ACC112 (cell line): Measurements from ENCODE around the gene TASOR2.
A peak's percentile ranks its signal among the peaks of the same experiment; 100 is the strongest.

Source experiments
- H2AFZ ChIP-seq: fragments of 200-600 bp; sonication (generic); one replicate; pipeline ENCODE4 v1.6.0; 2017; ENCODE audit warnings: antibody characterized with exemption, low read length; ENCODE audit not compliant: unreplicated experiment
- H3K27ac ChIP-seq: fragments of 200-600 bp; sonication (generic); 2 replicates; pipeline ENCODE4 v1.5.1; 2014; ENCODE audit warnings: low read depth, mild to moderate bottlenecking, antibody characterized with exemption, low read length, moderate library complexity
- H3K27me3 ChIP-seq: fragments of 200-600 bp; sonication (generic); 2 replicates; pipeline ENCODE4 v1.6.1; 2014; ENCODE audit warnings: mild to moderate bottlenecking, antibody characterized with exemption, low read length, moderate library complexity, mixed read lengths; ENCODE audit not compliant: insufficient read depth
- H3K36me3 ChIP-seq: fragments of 200-600 bp; sonication (generic); 2 replicates; pipeline ENCODE4 v1.6.1; 2016; ENCODE audit warnings: mild to moderate bottlenecking, antibody characterized with exemption, low read length, moderate library complexity, mixed read lengths; ENCODE audit not compliant: insufficient read depth
- H3K4me1 ChIP-seq: fragments of 200-600 bp; sonication (generic); one replicate; pipeline ENCODE4 v1.6.1; 2016; ENCODE audit warnings: low read length, mixed read lengths; ENCODE audit not compliant: insufficient read depth, unreplicated experiment, control insufficient read depth
- H3K4me3 ChIP-seq: fragments of 200-600 bp; sonication (generic); 2 replicates; pipeline ENCODE4 v1.5.1; 2014; ENCODE audit warnings: mild to moderate bottlenecking, low read depth, low read length
- H3K79me2 ChIP-seq: fragments of 200-600 bp; sonication (generic); one replicate; pipeline ENCODE4 v1.6.0; 2016; ENCODE audit warnings: low read length; ENCODE audit not compliant: control insufficient read depth, unreplicated experiment, insufficient read depth

The TASOR2 gene

GRCh38 chr10:5666841-5667630, 17.6 kb upstream of the TASOR2 start:
- Histone ChIP-seq H3K36me3 (no peaks in the 10 kb centered on the region), H3K79me2 (peaks cover 2% of the 10 kb centered on the region), H3K4me3 (peak overlapping the region; percentile 96), H3K4me1 (no peaks in the 10 kb centered on the region), H3K27me3 (0 out of 2 replicates have a peak, but pooled peaks cover 5% of the 10 kb centered on the region), H3K27ac (no peak overlapping the region), H2AFZ (peak overlapping the region; percentile 96)

- no peak overlapping the region for H3K27ac ChIP-seq
- H3K4me1 ChIP-seq: no peaks in the 10 kb centered on the region
- H3K79me2 ChIP-seq: peaks cover 2% of the 10 kb centered on the region
- H2AFZ ChIP-seq: no peak overlapping the region
- no peak overlapping the region for H3K4me3 ChIP-seq
- H3K27me3 ChIP-seq: 0 out of 2 replicates have a peak, but pooled peaks cover 5% of the 10 kb centered on the region
- no peaks in the 10 kb centered on the region for H3K36me3 ChIP-seq
Measured at GRCh38 chr10:5668429-5668828, 16.2 kb upstream of the TASOR2 start.

- no peaks in the 10 kb centered on the region for H3K79me2 ChIP-seq
- 0 out of 2 replicates have a peak, but pooled peaks cover 5% of the 10 kb centered on the region for H3K27me3 ChIP-seq
- H3K36me3 ChIP-seq: no peaks in the 10 kb centered on the region
- no peak overlapping the region for H3K4me3 ChIP-seq
- no peaks in the 10 kb centered on the region for H3K4me1 ChIP-seq
- no peak overlapping the region for H3K27ac ChIP-seq
- H2AFZ ChIP-seq: no peak overlapping the region
Measured at GRCh38 chr10:5669604-5670003, 15.0 kb upstream of the TASOR2 start.

- Histone ChIP-seq H3K27me3 (0 out of 2 replicates have a peak, but pooled peaks cover 5% of the 10 kb centered on the region), H3K27ac (no peak overlapping the region), H3K4me3 (no peak overlapping the region), H3K36me3 (no peaks in the 10 kb centered on the region), H3K79me2 (no peaks in the 10 kb centered on the region), H2AFZ (no peak overlapping the region), H3K4me1 (no peaks in the 10 kb centered on the region)
Measured at GRCh38 chr10:5670662-5671375, 13.8 kb upstream of the TASOR2 start.

GRCh38 chr10:5678397-5679036, 6.1 kb upstream of the TASOR2 start:
- Histone ChIP-seq H3K27me3 (peaks cover 12% of the 10 kb centered on the region), H2AFZ (no peak overlapping the region), H3K4me3 (no peak overlapping the region)

GRCh38 chr10:5679037-5679435, 5.6 kb upstream of the TASOR2 start:
- Histone ChIP-seq H3K79me2 (no peaks in the 10 kb centered on the region), H3K4me1 (no peaks in the 10 kb centered on the region), H3K27me3 (peaks cover 12% of the 10 kb centered on the region), H3K4me3 (no peak overlapping the region), H3K27ac (no peak overlapping the region), H3K36me3 (no peaks in the 10 kb centered on the region), H2AFZ (no peak overlapping the region)

More at GRCh38 chr10:5678397-5679036, 6.1 kb upstream of the TASOR2 start:
- Histone ChIP-seq H3K4me1 (no peaks in the 10 kb centered on the region), H3K36me3 (no peaks in the 10 kb centered on the region), H3K27ac (no peak overlapping the region), H3K79me2 (no peaks in the 10 kb centered on the region)

GRCh38 chr10:5679606-5680005, 5.0 kb upstream of the TASOR2 start:
- Histone ChIP-seq H3K27me3 (peaks cover 12% of the 10 kb centered on the region), H3K4me3 (no peak overlapping the region), H3K4me1 (no peaks in the 10 kb centered on the region), H3K79me2 (no peaks in the 10 kb centered on the region), H3K36me3 (no peaks in the 10 kb centered on the region), H3K27ac (no peak overlapping the region), H2AFZ (no peak overlapping the region)

GRCh38 chr10:5681930-5682329, 2.7 kb upstream of the TASOR2 start:
- peaks cover 20% of the 10 kb centered on the region for H3K79me2 ChIP-seq
- H3K27ac ChIP-seq: no peak overlapping the region
- H3K27me3 ChIP-seq: peaks cover 12% of the 10 kb centered on the region
- H3K36me3 ChIP-seq: no peaks in the 10 kb centered on the region
- H3K4me3 ChIP-seq: no peak overlapping the region
- H3K4me1 ChIP-seq: peaks cover 5% of the 10 kb centered on the region
- H2AFZ ChIP-seq: no peak overlapping the region

- peak overlapping the region; percentile 51 for H2AFZ ChIP-seq
- H3K4me3 ChIP-seq: no peak overlapping the region
- peaks cover 4% of the 10 kb centered on the region for H3K27me3 ChIP-seq
- H3K36me3 ChIP-seq: no peaks in the 10 kb centered on the region
- H3K27ac ChIP-seq: no peak overlapping the region
- H3K79me2 ChIP-seq: peaks cover 31% of the 10 kb centered on the region
- peaks cover 8% of the 10 kb centered on the region for H3K4me1 ChIP-seq
Measured at GRCh38 chr10:5683065-5683464, 1.6 kb upstream of the TASOR2 start.

GRCh38 chr10:5684971-5685763, 529 bp downstream of the TASOR2 start:
- Histone ChIP-seq H3K36me3 (no peaks in the 10 kb centered on the region), H2AFZ (peak overlapping the region; percentile 95), H3K4me3 (peak overlapping the region; percentile 94), H3K27me3 (no peaks in the 10 kb centered on the region), H3K4me1 (peaks cover 8% of the 10 kb centered on the region), H3K79me2 (peaks cover 47% of the 10 kb centered on the region), H3K27ac (peak overlapping the region; percentile 88)
